ENCODE data around the gene MAD1L1. TPM values are rescaled to one million over a fixed set of nuclear protein-coding genes. Genes with fewer than 3 reads are reported as not detected.

MAD1L1 gene
- total and polyA plus RNA-seq, 2 of the 13 experiments (the other 11 are each of a cell fraction or from before 2014, with no cell fraction given) = 17.4 to 64.7 TPM

DNA sequence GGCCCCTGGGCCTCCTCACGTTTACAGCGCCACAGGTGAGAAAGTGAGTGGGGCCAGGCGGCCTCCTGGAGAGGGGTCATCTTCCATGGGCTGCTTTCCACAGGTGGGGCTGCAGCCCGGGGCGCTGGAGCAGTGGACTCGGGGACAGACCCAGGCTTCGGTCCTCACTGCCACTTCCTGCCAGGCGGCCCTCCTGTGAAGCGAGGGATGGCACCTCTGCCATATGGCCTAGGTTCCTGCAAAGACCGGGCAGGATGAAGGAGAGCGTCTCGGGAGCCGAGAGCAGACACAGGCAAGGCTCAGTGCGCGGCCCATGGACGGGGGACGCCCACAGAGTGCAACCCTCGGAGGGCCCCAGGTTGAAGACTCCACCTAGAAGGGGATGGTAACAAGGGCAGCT lies 106.8 kb downstream of the MAD1L1 start:
- Histone ChIP-seq H3K4me1 (ENCODE audit: insufficient read depth, low read length) (no peaks in the 10 kb centered on the region), H2AFZ (ENCODE audit: low read length) (no peak overlapping the region), H3K9ac (ENCODE audit: insufficient read depth, low read depth, low read length) (no peak overlapping the region), H3K9me3 (ENCODE audit: low read length) (no peaks in the 10 kb centered on the region), H3K4me3 (replicated peaks in 1 of 3; ENCODE audit: insufficient read depth in 1 of 3, low read depth in 2 of 3, low read length in 3 of 3) (no peak overlapping the region), H4K20me1 (ENCODE audit: insufficient read depth, low read length) (no peaks in the 10 kb centered on the region), H3K4me2 (ENCODE audit: low read depth, low read length) (no peak overlapping the region), H3K27ac (ENCODE audit: extremely low read length, insufficient read depth, low read length) (no peak overlapping the region), H3K79me2 (ENCODE audit: insufficient read depth, low read length) (no peaks in the 10 kb centered on the region), H3K27me3 (ENCODE audit: control insufficient read depth in 1 of 2, insufficient read depth in 2 of 2, low read length in 2 of 2) (no peaks in the 10 kb centered on the region), H3K36me3 (replicated peaks in 1 of 2; ENCODE audit: control insufficient read depth in 1 of 2, insufficient read depth in 2 of 2, low read length in 2 of 2) (peaks cover 14 to 44% of the 10 kb centered on the region in 2 experiments; a peak in 4 of 5 replicates)
- FAIRE-seq (no peak), DNase-seq (ENCODE audit: low spot score) (no peak), ATAC-seq (no peak)
- WGBS (ENCODE audit: low lambda C conversion rate) = 98% methylated on average over 16 of the region's 18 CpGs
- ChIA-PET POLR2A (no interaction called here), CTCF (ENCODE audit: low intra/inter-chr PET ratio, low total read pairs) (no interaction called here)
- no TSS peak for BruUV-seq (replicated peaks)
- in situ Hi-C loops (cut with HindIII; ENCODE audit: extremely low pct_ligation_motif_present, low pct_unique_long_range_greater_than_20kb) (no loop called here), intact Hi-C loops (cut with micrococcal nuclease; ENCODE audit: unreplicated experiment) (no loop called here)
- TF ChIP-seq ZNF496 (CRISPR knock-in tag; IDR thresholded peaks at IDR 0.05; ENCODE audit: insufficient replicate concordance) (no peak), CERS6 (CRISPR knock-in tag; IDR thresholded peaks at IDR 0.05) (no peak), ZNF530 (CRISPR knock-in tag; IDR thresholded peaks at IDR 0.05; ENCODE audit: low read depth) (no peak), ELF1 (CRISPR knock-in tag; IDR thresholded peaks at IDR 0.05) (no peak), DNMT3B (CRISPR knock-in tag; conservative IDR thresholded peaks at IDR 0.05) (no peak), ZNF891 (CRISPR knock-in tag; IDR thresholded peaks at IDR 0.05) (no peak), NFYB (CRISPR knock-in tag; IDR thresholded peaks at IDR 0.05) (no peak)
- TF ChIP-seq, protein P1, sequence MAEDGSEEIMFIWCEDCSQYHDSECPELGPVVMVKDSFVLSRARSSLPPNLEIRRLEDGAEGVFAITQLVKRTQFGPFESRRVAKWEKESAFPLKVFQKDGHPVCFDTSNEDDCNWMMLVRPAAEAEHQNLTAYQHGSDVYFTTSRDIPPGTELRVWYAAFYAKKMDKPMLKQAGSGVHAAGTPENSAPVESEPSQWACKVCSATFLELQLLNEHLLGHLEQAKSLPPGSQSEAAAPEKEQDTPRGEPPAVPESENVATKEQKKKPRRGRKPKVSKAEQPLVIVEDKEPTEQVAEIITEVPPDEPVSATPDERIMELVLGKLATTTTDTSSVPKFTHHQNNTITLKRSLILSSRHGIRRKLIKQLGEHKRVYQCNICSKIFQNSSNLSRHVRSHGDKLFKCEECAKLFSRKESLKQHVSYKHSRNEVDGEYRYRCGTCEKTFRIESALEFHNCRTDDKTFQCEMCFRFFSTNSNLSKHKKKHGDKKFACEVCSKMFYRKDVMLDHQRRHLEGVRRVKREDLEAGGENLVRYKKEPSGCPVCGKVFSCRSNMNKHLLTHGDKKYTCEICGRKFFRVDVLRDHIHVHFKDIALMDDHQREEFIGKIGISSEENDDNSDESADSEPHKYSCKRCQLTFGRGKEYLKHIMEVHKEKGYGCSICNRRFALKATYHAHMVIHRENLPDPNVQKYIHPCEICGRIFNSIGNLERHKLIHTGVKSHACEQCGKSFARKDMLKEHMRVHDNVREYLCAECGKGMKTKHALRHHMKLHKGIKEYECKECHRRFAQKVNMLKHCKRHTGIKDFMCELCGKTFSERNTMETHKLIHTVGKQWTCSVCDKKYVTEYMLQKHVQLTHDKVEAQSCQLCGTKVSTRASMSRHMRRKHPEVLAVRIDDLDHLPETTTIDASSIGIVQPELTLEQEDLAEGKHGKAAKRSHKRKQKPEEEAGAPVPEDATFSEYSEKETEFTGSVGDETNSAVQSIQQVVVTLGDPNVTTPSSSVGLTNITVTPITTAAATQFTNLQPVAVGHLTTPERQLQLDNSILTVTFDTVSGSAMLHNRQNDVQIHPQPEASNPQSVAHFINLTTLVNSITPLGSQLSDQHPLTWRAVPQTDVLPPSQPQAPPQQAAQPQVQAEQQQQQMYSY (CRISPR knock-in tag; IDR thresholded peaks at IDR 0.05) = no peak
- TF ChIP-seq, protein P2, sequence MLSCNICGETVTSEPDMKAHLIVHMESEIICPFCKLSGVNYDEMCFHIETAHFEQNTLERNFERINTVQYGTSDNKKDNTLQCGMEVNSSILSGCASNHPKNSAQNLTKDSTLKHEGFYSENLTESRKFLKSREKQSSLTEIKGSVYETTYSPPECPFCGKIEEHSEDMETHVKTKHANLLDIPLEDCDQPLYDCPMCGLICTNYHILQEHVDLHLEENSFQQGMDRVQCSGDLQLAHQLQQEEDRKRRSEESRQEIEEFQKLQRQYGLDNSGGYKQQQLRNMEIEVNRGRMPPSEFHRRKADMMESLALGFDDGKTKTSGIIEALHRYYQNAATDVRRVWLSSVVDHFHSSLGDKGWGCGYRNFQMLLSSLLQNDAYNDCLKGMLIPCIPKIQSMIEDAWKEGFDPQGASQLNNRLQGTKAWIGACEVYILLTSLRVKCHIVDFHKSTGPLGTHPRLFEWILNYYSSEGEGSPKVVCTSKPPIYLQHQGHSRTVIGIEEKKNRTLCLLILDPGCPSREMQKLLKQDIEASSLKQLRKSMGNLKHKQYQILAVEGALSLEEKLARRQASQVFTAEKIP (CRISPR knock-in tag; IDR thresholded peaks at IDR 0.05; ENCODE audit: borderline replicate concordance) = no peak

All from HepG2 (cell line).